Hepatocyte (in vitro differentiated cells): ENCODE data around the gene LMAN2.

Source experiments
- CTCF ChIP-seq: fragments of 200-600 bp; sonication (generic); IDR thresholded peaks from 2 replicates; pipeline ENCODE4 v1.5.1; 2016; ENCODE audit warnings: antibody characterized with exemption, mild to moderate bottlenecking; ENCODE audit not compliant: poor library complexity
- EZH2 ChIP-seq: fragments of 200-600 bp; sonication (generic); IDR thresholded peaks from 2 replicates; pipeline ENCODE4 v1.6.1; 2016; ENCODE audit warnings: antibody characterized with exemption, mild to moderate bottlenecking, borderline replicate concordance
- EZH2phosphoT487 ChIP-seq: fragments of 200-600 bp; sonication (generic); IDR thresholded peaks from one replicate; pipeline ENCODE4 v1.6.1; 2018; ENCODE audit warnings: antibody characterized with exemption, mild to moderate bottlenecking, low read depth, moderate library complexity; ENCODE audit not compliant: unreplicated experiment, severe bottlenecking

- TF ChIP-seq CTCF (no peak), EZH2phosphoT487 (no peak), EZH2 (no peak)
Observed at GRCh38 chr5:177385720-177386119, 34.3 kb upstream of the LMAN2 start.
